Right renal cortex interstitium (tissue), 3 donors: ENCODE measurements around the gene CACNA1F. TPM values are rescaled to one million over a fixed set of nuclear protein-coding genes. Genes with fewer than 3 reads are reported as not detected.

Experiments used
- DNase-seq, 3 donors: peaks; one replicate each; pipeline ENCODE4 v3.0.0-alpha.2; 2013; ENCODE audit warnings: low read depth in 3 of 3, low spot score in 2 of 3
- polyA plus RNA-seq, 3 donors: library from polyadenylated mRNA; unstranded; fragments of 120-200 nt; gene quantifications; one replicate each; pipeline ENCODE4 v1.2.1, GENCODE V29; 2013; ENCODE audit not compliant: insufficient read length in 3 of 3

CACNA1F gene
- polyA plus RNA-seq, 3 donors: 0.15 to 0.29 (median 0.17) TPM

- no peak for DNase-seq
These were observed 31.1 kb downstream of the CACNA1F start for GRCh38 chrX:49202022-49202421.

GRCh38 chrX:49199906-49200771, 33.0 kb downstream of the CACNA1F start, which contains the start of gene SYP:
SYP (minus strand) TSS chrX:49200193; CDS start chrX:49200186, 7 bp downstream.
- peak in 2 of 3 donors; percentile 56 to 60 for DNase-seq

DNA sequence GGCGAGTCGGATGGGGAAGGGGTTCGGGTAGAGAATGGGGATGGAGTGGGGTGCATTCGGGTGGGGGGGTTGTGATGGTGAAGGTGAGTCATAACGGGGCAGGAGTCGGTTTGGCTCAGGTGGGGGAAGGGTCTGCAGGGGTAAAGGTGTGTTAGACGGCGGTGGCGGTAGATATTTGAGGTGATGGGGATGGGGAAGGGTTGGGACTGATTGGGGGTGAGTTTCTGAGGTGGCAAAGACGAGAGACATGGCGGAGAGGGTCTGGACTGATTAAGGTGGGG, 33.9 kb downstream of the CACNA1F start:
- DNase-seq: no peak

- DNase-seq: no peak
These were observed 34.4 kb downstream of the CACNA1F start for GRCh38 chrX:49198540-49199314.

- no peak for DNase-seq
These were observed 35.5 kb downstream of the CACNA1F start for GRCh38 chrX:49197543-49198087.

DNA sequence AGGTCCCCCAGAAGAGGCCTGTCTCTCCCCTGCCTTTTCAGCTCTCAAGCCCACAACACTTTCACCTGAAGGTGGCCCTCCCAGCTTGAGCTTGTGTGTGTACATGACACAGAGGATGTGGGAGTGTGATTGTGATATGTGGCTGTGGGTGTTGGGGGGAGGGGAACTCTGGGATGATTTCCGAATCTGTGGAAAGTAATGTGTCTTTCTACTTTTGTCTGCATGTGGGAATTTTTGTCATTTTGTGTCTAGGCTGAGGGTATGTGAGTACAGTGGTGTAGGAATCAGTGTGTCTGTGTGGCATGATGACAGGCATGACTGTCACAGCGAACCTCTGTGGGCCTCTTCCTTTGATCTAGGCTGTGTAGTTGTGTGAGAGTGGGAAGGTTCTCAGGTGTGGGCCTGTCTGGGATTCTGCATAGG, 39.6 kb downstream of the CACNA1F start:
- DNase-seq: no peak

- DNase-seq: no peak
These were observed 40.3 kb downstream of the CACNA1F start for GRCh38 chrX:49192722-49193328.

- DNase-seq: no peak
These were observed 41.5 kb downstream of the CACNA1F start for GRCh38 chrX:49191574-49192011.

DNA sequence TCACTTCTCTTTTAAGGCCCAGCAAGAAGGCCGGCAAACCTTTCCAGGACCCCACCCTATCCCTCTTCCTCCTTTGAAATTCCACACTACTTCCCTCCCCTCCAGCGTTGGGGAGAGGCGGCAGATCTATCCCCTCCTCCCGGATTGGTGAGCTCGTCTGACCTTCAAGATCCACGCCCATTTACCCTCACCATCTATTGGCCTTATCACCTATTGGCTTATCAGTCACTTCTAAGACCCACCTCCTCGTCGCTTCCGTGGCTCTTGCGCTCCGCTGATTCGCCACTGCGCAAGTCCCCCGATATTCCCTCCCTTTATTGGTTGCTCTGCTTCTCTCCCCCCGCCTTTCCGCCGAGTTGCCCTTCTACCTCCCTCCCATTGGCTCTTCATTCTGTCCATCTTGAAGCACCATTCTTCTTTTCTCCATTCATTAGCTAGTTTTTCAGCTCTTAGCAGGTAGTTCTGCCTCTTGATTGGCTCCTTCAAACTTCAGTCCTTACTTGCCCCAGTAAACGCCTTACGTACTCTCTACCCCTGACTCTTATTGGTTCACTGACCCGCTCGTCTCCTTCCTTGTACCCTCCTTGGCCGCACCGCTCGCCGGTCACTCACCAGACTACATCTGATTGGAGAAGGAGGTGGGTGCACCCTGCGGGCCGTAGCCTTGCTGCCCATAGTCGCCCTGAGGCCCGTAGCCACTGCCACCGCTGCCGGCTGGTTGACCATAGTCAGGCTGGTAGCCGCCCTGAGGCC, 42.1 kb downstream of the CACNA1F start:
- DNase-seq: peak; percentile 88 to 91 (median 90)

DNA sequence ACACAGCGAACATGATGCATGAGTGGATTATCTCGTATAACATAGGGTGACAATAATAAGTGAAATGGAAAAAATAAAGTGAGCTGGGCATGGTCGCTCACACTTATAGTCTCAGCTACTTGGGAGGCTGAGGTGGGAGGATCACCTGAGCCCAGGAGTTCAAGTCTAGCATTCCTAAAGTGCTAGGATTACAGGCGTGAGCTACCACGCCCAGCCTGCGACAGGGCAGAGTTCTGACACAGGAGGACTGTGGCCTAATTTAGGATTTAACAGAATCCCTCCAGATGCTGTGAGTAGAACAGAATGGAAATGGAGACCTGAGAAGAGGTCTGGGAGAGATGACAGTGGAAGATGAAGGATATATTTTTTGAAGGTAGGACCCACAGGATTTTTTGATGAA, 43.5 kb downstream of the CACNA1F start:
- DNase-seq: no peak

- no peak for DNase-seq
These were observed 44.6 kb downstream of the CACNA1F start for GRCh38 chrX:49188468-49189076.

GRCh38 chrX:49187526-49187925, 45.6 kb downstream of the CACNA1F start:
- DNase-seq: no peak

DNA sequence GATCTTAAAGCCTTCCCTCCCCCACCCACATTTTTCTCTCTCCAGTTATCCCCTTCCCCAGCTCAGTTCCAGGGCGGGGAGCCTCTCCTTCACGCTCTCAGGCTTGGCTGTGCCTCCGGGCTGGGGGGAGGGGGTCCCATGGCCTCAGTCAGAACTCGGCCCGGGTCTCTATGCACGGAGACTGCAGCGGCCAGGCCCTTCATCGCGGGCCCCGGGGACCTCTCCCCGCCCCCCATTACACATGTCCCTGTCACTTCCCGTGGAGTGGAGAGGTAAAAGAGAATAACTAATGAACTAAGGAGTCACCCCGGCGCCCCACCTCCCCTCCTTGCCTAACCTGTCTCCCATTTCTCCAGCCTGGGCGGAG, 46.1 kb downstream of the CACNA1F start:
- DNase-seq: no peak

DNA sequence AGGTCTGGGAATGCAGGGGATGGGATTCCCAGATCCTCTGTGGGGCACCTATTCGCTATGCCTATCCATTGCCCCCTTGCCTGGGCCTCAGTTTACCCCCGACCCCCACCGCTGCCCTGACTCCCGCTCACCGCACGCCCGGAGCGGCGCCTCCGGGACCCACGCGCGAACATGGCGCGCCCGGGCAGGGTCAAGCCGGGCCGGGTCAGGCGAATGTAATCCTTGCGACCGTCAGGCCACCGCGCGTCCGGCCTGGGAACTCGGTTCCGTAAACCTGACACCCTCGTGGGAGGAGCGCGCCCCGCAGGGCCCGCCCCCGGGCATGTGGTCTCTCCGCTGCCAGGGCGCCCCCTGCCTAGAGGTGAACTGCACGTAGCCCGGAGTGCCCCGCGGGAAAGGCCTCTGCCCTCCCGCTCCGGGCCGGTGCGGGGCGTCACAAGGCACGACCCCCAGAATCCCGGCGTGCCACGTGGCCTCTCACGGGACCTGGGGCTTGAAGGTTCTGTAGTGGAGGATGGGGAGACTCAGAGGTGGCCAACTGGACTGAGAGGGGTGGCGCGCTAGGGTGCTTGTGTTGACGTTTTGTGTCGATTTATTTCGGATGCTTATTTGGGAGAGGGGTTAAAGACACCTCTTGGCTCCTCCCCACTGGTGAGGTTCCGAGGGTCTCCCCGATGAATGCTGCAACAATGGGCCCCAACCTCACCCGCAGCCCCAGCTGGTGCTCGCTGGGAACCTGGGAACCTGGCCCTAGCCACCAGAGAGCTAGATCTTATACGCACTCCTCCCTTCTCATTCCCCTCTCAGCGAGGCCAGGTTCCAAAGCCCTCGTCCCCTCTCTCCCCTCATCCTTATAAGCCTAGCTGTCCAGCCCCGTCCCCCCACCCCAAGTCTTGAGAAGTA, 46.8 kb downstream of the CACNA1F start, which contains the start of gene PRICKLE3:
Gene PRICKLE3 (minus strand): TSS at position 249 of the 903 bp plus-strand sequence. CDS start 76 bp downstream, at position 173.
- no peak for DNase-seq

DNA sequence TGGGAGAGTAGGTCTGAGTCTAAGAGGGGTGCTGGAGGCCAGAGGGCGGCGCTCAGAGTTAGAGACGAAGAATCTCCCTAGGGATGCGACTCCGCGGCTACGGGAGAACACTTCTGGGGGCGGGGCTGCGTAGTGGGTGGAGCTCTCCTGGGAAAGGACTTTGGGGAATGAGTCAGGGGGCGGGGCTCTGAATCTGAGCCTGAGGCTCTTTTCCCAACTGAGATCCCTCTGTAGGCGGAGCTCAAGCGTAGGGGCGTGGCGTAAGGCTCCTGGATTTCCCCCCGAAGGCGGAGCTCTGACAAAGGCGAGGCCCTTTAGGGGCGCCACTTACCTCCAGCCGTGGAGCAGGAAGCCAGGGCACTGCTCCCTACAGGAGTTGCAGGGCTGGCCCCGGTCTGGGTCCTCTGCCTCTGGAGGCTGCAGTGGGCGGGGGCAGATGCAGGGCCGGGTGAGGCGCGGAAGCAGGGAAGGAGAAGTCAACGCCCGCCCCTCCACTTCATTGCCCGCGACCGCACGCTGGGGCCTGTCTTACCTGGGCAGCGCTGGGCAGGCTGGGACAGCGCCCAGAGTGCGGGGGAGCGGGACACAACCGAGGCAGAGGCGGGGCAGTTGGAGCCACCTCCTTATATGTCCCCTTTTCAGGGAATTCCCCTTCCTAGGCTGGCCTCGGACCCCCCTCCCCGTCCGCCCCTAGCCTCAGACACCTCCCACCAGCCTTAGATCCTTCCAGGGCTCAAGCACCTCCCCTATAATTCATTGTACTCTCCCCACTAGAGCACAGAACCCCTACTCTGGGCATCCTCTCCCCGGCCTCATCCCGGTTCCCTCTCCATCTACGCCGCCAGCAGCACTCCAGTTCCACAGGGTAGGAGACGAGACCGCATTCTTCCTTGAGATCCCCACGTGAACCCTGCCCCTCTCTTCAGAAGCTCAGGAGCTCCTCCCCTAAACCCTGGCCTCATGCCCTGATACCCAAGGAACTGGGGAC, 48.6 kb downstream of the CACNA1F start:
- DNase-seq: peak; percentile 43 to 72 (median 70)

- no peak for DNase-seq
These were observed 49.3 kb downstream of the CACNA1F start for GRCh38 chrX:49183701-49184281.

DNA sequence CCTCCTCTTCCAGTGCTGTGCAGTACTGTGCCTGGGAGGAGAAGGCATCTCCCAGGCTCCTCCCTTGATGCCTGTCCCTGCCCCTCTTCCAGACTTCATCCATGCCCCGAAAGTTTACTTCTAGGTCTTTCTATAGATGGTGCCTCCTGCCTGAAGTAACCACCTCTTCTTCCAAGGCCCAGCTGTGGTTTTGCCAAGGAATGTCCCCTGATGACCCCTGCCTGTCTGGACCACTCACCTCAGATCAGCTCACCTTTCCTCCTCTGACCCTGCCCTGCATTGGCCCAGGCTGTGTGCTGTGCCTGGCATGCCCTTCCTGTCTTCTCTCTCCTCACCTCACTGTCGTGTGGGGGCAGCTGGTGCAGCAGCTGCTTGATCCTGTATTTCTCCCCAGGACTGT, 53.8 kb downstream of the CACNA1F start:
- DNase-seq: no peak
